HepG2 (cell line): Measurements from ENCODE around the gene FREM3. TPM values are rescaled to one million over a fixed set of nuclear protein-coding genes. Genes with fewer than 3 reads are reported as not detected.

Experiments used
- ARID4A ChIP-seq: sonication (generic); formaldehyde crosslinking; IDR thresholded peaks from 2 replicates; pipeline ENCODE4 v1.5.0; 2020; ENCODE audit warnings: mild to moderate bottlenecking, missing genetic modification reagents, borderline replicate concordance
- BCL3 ChIP-seq: sonication (generic); formaldehyde crosslinking; IDR thresholded peaks from 2 replicates; pipeline ENCODE4 v1.5.1; 2020; ENCODE audit warnings: mild to moderate bottlenecking, missing genetic modification reagents, moderate library complexity
- CBX2 ChIP-seq, 2 experiments: fragments of 200-600 bp in 1 of 2; sonication (generic); formaldehyde crosslinking in 1 of 2; IDR thresholded peaks; 2 replicates each; pipeline versions ENCODE4 v1.7.0 to v1.8.1; 2018 to 2022; ENCODE audit warnings: low read depth in 2 of 2, low read length in 1 of 2, mild to moderate bottlenecking in 1 of 2, missing genetic modification reagents in 1 of 2
- KDM2A ChIP-seq: sonication (generic); formaldehyde crosslinking; IDR thresholded peaks from 2 replicates; pipeline ENCODE4 v1.4.0; 2020; ENCODE audit warnings: low read depth, missing genetic modification reagents, borderline replicate concordance
- MXD1 ChIP-seq: sonication (generic); formaldehyde crosslinking; IDR thresholded peaks from 2 replicates; pipeline ENCODE4 v1.4.0; 2020; ENCODE audit warnings: mild to moderate bottlenecking, missing genetic modification reagents
- NR2F1 ChIP-seq, 2 experiments: fragments of 450-650 bp in 1 of 2; formaldehyde crosslinking in 1 of 2; IDR thresholded peaks; 2 replicates each; pipeline versions ENCODE4 v1.5.0 to v1.6.1; 2016 to 2020; ENCODE audit warnings: mild to moderate bottlenecking in 1 of 2, missing compliant biosample characterization in 1 of 2, missing genetic modification reagents in 1 of 2, moderate library complexity in 1 of 2
- SCMH1 ChIP-seq: sonication (generic); formaldehyde crosslinking; IDR thresholded peaks from 2 replicates; pipeline ENCODE4 v1.9.0; 2021; ENCODE audit warnings: missing genetic modification reagents, mild to moderate bottlenecking, borderline replicate concordance
- TEAD3 ChIP-seq: optimal IDR thresholded peaks from 2 replicates; pipeline ENCODE3; 2016; ENCODE audit warnings: borderline replicate concordance
- ZMAT5 ChIP-seq: sonication (generic); formaldehyde crosslinking; IDR thresholded peaks from 2 replicates; pipeline ENCODE4 v1.5.0; 2020; ENCODE audit warnings: mild to moderate bottlenecking, low read depth, missing genetic modification reagents, borderline replicate concordance
- ZNF609 ChIP-seq: sonication (generic); formaldehyde crosslinking; IDR thresholded peaks from 2 replicates; pipeline ENCODE4 v1.4.0; 2020; ENCODE audit warnings: mild to moderate bottlenecking, missing genetic modification reagents, borderline replicate concordance
- ZSCAN25 ChIP-seq: sonication (generic); formaldehyde crosslinking; IDR thresholded peaks from 2 replicates; pipeline ENCODE4 v1.8.0; 2022; ENCODE audit warnings: mild to moderate bottlenecking, missing genetic modification reagents
- polyA plus RNA-seq, 8 experiments: library from polyadenylated mRNA; depleted of rRNA in 3 of 8; stranded (reverse) in 7 of 8; unstranded in 1 of 8; fragments of >200 nt; fragmentation: Illumina TruSeq in 4 of 8; extraction: Trizol in 4 of 8; gene quantifications; 2 replicates each; pipeline versions ENCODE4 v1.2.1 to v1.2.3, GENCODE V29; 2011 to 2016; ENCODE audit warnings: low read depth in 4 of 8, missing spikeins in 1 of 8, mixed read lengths in 1 of 8; ENCODE audit not compliant: insufficient read depth in 1 of 8
- total RNA-seq, 5 experiments: library from RNA; depleted of rRNA; stranded (reverse); fragments of >200 nt; fragmentation: Illumina TruSeq; extraction: Trizol; gene quantifications; 2 replicates each; pipeline ENCODE4 v1.2.3, GENCODE V29; 2016; ENCODE audit warnings: low read depth in 1 of 5

Gene FREM3
- total and polyA plus RNA-seq, 2 of the 13 experiments (the other 11 are each of a cell fraction or from before 2014, with no cell fraction given) = not detected

- TF ChIP-seq MXD1 (CRISPR knock-in tag) = no peak
- TF ChIP-seq SCMH1 (CRISPR knock-in tag) = no peak
- no peak for TF ChIP-seq ZSCAN25 (CRISPR knock-in tag)
- TF ChIP-seq ZMAT5 = no peak
- TF ChIP-seq TEAD3 (CRISPR knock-in tag) = peak; percentile 45
- TF ChIP-seq ARID4A (CRISPR knock-in tag) = peak; percentile 57; the same call in 1 of the 2 replicates
- peak; percentile 51; the same call in 1 of the 2 replicates for TF ChIP-seq BCL3 (CRISPR knock-in tag)
- peak; percentile 83; the same call in 1 of the 2 replicates for TF ChIP-seq KDM2A
- peak; percentile 2; the same call in 1 of the 2 replicates for TF ChIP-seq ZNF609 (CRISPR knock-in tag)
- TF ChIP-seq CBX2 (IDR thresholded peaks at IDR 0.05; ENCODE audit: low read depth, low read length) = no peak
- no peak for TF ChIP-seq CBX2 (CRISPR knock-in tag; IDR thresholded peaks at IDR 0.05; ENCODE audit: low read depth)
- 0 out of 4 replicates have a peak, but pooled peaks of 1 of the 2 experiments have one; percentile 34 for TF ChIP-seq NR2F1 (CRISPR knock-in tag; IDR thresholded peaks at IDR 0.05)
Measured at GRCh38 chr4:143558823-143559756, 141.4 kb downstream of the FREM3 start (continued).
